Body of pancreas (tissue), 4 donors: ENCODE data around the gene TESPA1. TPM values are rescaled to one million over a fixed set of nuclear protein-coding genes. Genes with fewer than 3 reads are reported as not detected.

ENCODE experiments used
- ATAC-seq: fragments of 150-250 bp; one replicate; pipeline ENCODE4 v1.9.1; 2016
- DNase-seq, 4 donors: peaks; one replicate each; pipeline ENCODE4 v3.0.0-alpha.2; 2019
- H3K27ac ChIP-seq, 4 donors: fragments of 200-600 bp; sonication (generic); 1 replicate in 3 of 4; 2 replicates in 1 of 4; pipeline versions ENCODE4 v1.5.1 to v1.6.1; 2016 to 2019; ENCODE audit warnings: mild to moderate bottlenecking in 1 of 4, mixed read lengths in 1 of 4, moderate library complexity in 1 of 4
- H3K27me3 ChIP-seq, 2 donors: fragments of 200-600 bp; sonication (generic); one replicate each; pipeline ENCODE4 v1.6.0; 2016; ENCODE audit warnings: mild to moderate bottlenecking in 1 of 2
- H3K36me3 ChIP-seq, 2 donors: fragments of 200-600 bp; sonication (generic); replicated peaks in 1 of 2; 2 replicates each; pipeline ENCODE4 v1.5.1; 2016; ENCODE audit warnings: low read depth in 2 of 2; ENCODE audit not compliant: insufficient read depth in 1 of 2
- H3K4me1 ChIP-seq: fragments of 200-600 bp; sonication (generic); one replicate; pipeline ENCODE4 v1.6.0; 2016
- H3K4me3 ChIP-seq, 2 donors: fragments of 200-600 bp; sonication (generic); 1 replicate in 1 of 2; 2 replicates in 1 of 2; pipeline ENCODE4 v1.5.1; 2016 to 2019
- H3K9me3 ChIP-seq, 3 donors: fragments of 200-600 bp; sonication (generic); 1 replicate in 2 of 3; 2 replicates in 1 of 3; pipeline ENCODE4 v1.5.1; 2016
- CTCF ChIP-seq, 7 experiments: fragments of 450-650 bp in 4 of 7; fragments of 200-600 bp in 3 of 7; sonication (generic) in 3 of 7; IDR thresholded peaks; one replicate each; pipeline ENCODE4 v1.5.1; 2016 to 2019; ENCODE audit warnings: antibody characterized with exemption in 7 of 7
- POLR2A ChIP-seq, 3 donors: fragments of 450-650 bp; IDR thresholded peaks; one replicate each; pipeline ENCODE4 v1.6.1; 2016; ENCODE audit warnings: antibody characterized with exemption in 3 of 3, mild to moderate bottlenecking in 2 of 3
- WGBS, 2 donors: methylation state at CpG; one replicate each; pipeline ENCODE4 v1.1.5; 2017; 5-methylcytosine and 5-hydroxymethylcytosine counted together
- intact Hi-C: fragments of 100-400 bp; cut with DNase I; formaldehyde crosslinking; loops from one replicate; pipeline ENCODE4 v1.15.1; 2023
- total RNA-seq, 2 donors: library from RNA; depleted of rRNA; stranded (reverse); fragments of >200 nt; gene quantifications; one replicate each; pipeline ENCODE4 v1.1.0, GENCODE V29; 2016

The TESPA1 gene
- total RNA-seq, 2 donors from 2014 or later = not detected

- WGBS, 2 donors = 66 to 74% methylated on average over 2 of the region's 2 CpGs
- intact Hi-C loops = no loop called here
- Histone ChIP-seq H3K27me3 (no peaks in the 10 kb centered on the region), H3K4me1 (no peaks in the 10 kb centered on the region), H3K4me3 (no peak overlapping the region), H3K36me3 (no peaks in the 10 kb centered on the region), H3K9me3 (no peaks in the 10 kb centered on the region), H3K27ac (no peak overlapping the region)
- TF ChIP-seq CTCF (IDR thresholded peaks at IDR 0.05) (no peak), POLR2A (IDR thresholded peaks at IDR 0.05) (no peak)
- DNase-seq (no peak), ATAC-seq (no peak)
These were observed 46.6 kb downstream of the TESPA1 start for GRCh38 chr12:54937929-54938328.

GRCh38 chr12:54937376-54937775 is 47.2 kb downstream of the TESPA1 start:
- no peak overlapping the region for H3K27ac ChIP-seq
- no peaks in the 10 kb centered on the region for H3K27me3 ChIP-seq
- DNase-seq (no peak), ATAC-seq (no peak)
- intact Hi-C loops = no loop called here
- no peaks in the 10 kb centered on the region for H3K4me1 ChIP-seq
- no peaks in the 10 kb centered on the region for H3K36me3 ChIP-seq
- TF ChIP-seq POLR2A (IDR thresholded peaks at IDR 0.05) (no peak), CTCF (IDR thresholded peaks at IDR 0.05) (no peak)
- H3K4me3 ChIP-seq = no peak overlapping the region
- H3K9me3 ChIP-seq = no peaks in the 10 kb centered on the region

- no peak for TF ChIP-seq CTCF (IDR thresholded peaks at IDR 0.05)
- TF ChIP-seq POLR2A (IDR thresholded peaks at IDR 0.05) = no peak
- Histone ChIP-seq H3K9me3 (peaks cover 0 to under 1% (median 0%) of the 10 kb centered on the region in 3 donors), H3K27me3 (no peaks in the 10 kb centered on the region), H3K4me1 (no peaks in the 10 kb centered on the region), H3K36me3 (no peaks in the 10 kb centered on the region), H3K4me3 (no peak overlapping the region), H3K27ac (no peak overlapping the region)
- ATAC-seq = no peak
- intact Hi-C loops = no loop called here
- no peak for DNase-seq
- 38 to 86% methylated on average over 3 of the region's 3 CpGs for WGBS, 2 donors
These were observed 47.8 kb downstream of the TESPA1 start for GRCh38 chr12:54936736-54937135.

- peaks cover 0 to 6% (median 0%) of the 10 kb centered on the region in 3 donors for H3K9me3 ChIP-seq
- WGBS, 2 donors = 49 to 52% methylated on average over 5 of the region's 5 CpGs
- DNase-seq = peak in 1 of 4 donors; percentile 13
- ATAC-seq = no peak
- H3K4me3 ChIP-seq = no peak overlapping the region
- no peaks in the 10 kb centered on the region for H3K4me1 ChIP-seq
- intact Hi-C loops = no loop called here
- no peaks in the 10 kb centered on the region for H3K36me3 ChIP-seq
- TF ChIP-seq CTCF (IDR thresholded peaks at IDR 0.05) = no peak
- no peak for TF ChIP-seq POLR2A (IDR thresholded peaks at IDR 0.05)
- peak overlapping the region in 1 of 4 donors; percentile 19 for H3K27ac ChIP-seq
- H3K27me3 ChIP-seq = no peaks in the 10 kb centered on the region
These were observed 49.2 kb downstream of the TESPA1 start for GRCh38 chr12:54935235-54935951.

GRCh38 chr12:54934419-54934818 is 50.1 kb downstream of the TESPA1 start:
- WGBS, 2 donors = 32 to 48% methylated on average over 1 of the region's 1 CpG
- H3K27ac ChIP-seq = no peak overlapping the region
- no peaks in the 10 kb centered on the region for H3K27me3 ChIP-seq

More at GRCh38 chr12:54934419-54934818, 50.1 kb downstream of the TESPA1 start:
- TF ChIP-seq CTCF (IDR thresholded peaks at IDR 0.05) (no peak), POLR2A (IDR thresholded peaks at IDR 0.05) (no peak)
- intact Hi-C loops = no loop called here
- DNase-seq (no peak), ATAC-seq (no peak)
- Histone ChIP-seq H3K4me3 (no peak overlapping the region), H3K4me1 (no peaks in the 10 kb centered on the region), H3K9me3 (peaks cover 0 to 16% (median 0%) of the 10 kb centered on the region in 3 donors), H3K36me3 (no peaks in the 10 kb centered on the region)
